Mesenteric fat pad (tissue), 1 donor: ENCODE measurements around the gene HACD2. TPM values are rescaled to one million over a fixed set of nuclear protein-coding genes. Genes with fewer than 3 reads are reported as not detected.
"Not testable (repeated sequence)": the region's sequence is repeated elsewhere in the genome, so short reads cannot be mapped to it uniquely, and the experiment has no call there.

Experiments used
- DNase-seq: peaks from one replicate; pipeline ENCODE4 v3.0.0-alpha.2; 2020; ENCODE audit warnings: low spot score
- total RNA-seq: library from RNA; stranded (reverse); fragmentation: NEBNext Ultra II Directional; extraction: Animal tissue kit (Norgen Biotek cat#: 25700); gene quantifications from one replicate; pipeline ENCODE4 v1.2.1, GENCODE V29; 2021
- donor health status: DM: yes; HTN: yes; CAD: no.

HACD2 gene
- total RNA-seq, 1 donor from 2014 or later: 39.0 TPM

- no peak for DNase-seq
Measured at GRCh38 chr3:123613543-123613942, 28.7 kb upstream of the HACD2 start.

- not testable (repeated sequence) for DNase-seq
Measured at GRCh38 chr3:123611674-123612073, 26.8 kb upstream of the HACD2 start.

GRCh38 chr3:123611082-123611481, 26.2 kb upstream of the HACD2 start:
- DNase-seq: no peak

GRCh38 chr3:123610331-123610730, 25.5 kb upstream of the HACD2 start:
- DNase-seq: no peak

GRCh38 chr3:123609063-123609462, 24.2 kb upstream of the HACD2 start:
- no peak for DNase-seq

GRCh38 chr3:123608263-123608937, 23.5 kb upstream of the HACD2 start:
- no peak for DNase-seq

DNA sequence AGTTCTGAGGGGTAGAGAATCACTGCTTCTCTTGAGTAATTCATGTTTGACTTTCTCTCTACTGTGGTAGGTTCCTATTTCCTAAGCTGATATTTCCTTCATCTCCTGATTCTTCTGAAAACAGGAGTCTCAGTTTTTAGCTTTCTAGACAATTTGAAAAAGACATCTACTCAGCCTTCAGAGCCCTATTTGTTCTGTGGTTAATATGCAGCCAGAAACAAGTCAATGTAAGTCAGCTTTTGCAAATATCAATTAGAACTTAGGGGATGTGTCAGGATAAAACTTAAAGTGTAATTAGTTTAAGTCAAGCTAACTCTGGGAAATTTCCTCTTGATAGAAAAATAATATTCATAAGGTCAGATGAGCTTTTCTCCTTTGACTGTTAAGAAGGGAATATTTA, 21.7 kb upstream of the HACD2 start:
- no peak for DNase-seq

DNA sequence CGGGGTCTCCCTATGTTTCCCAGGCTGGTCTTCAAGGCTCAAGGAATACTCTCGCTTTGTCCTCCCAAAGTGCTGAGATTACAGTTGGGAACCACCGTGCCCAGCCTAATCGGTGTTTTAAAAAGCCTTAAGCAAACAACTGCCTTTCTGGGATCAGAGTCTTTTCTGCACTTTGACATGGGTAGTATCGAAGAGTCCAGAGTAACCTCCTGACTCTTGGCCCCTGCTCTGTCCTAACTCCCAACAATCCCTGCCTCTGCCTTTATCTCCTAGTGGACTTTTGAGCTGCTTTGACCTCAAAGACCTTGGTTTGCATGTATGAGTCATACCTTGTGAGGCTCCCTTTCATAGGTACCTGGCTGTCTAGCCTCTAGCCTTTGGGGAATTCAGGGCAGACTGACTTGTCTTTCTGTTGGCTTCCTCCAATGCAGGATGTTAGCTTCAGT, 21.0 kb upstream of the HACD2 start:
- no peak for DNase-seq

- not testable (repeated sequence) for DNase-seq
Measured at GRCh38 chr3:123603153-123603552, 18.3 kb upstream of the HACD2 start.

- DNase-seq: no peak
Measured at GRCh38 chr3:123602325-123602724, 17.5 kb upstream of the HACD2 start.

GRCh38 chr3:123600863-123601262, 16.0 kb upstream of the HACD2 start:
- DNase-seq: not testable (repeated sequence)

DNA sequence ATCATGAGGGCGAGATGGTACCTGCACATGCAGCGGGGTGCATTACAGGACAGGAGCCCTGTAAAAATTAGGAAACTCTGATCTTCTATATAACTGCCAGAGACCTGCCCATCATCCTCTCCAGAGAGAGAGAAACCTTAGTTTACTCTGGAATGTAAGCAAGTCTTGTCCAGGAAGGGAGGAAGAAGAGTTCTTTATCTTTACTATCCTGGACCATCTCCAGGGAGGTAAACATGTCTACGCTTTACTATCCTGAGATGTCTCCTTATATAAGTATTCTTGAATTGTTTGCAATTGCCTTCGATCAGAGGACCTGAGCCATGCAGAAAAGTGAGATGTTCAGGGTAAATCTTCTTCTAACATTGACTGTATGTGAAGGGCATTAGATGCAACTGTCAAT, 12.7 kb upstream of the HACD2 start:
- no peak for DNase-seq

GRCh38 chr3:123595396-123596180, 10.7 kb upstream of the HACD2 start:
- no peak for DNase-seq

- no peak for DNase-seq
Measured at GRCh38 chr3:123593381-123593780, 8.5 kb upstream of the HACD2 start.

GRCh38 chr3:123590685-123591450, 6.0 kb upstream of the HACD2 start:
- DNase-seq: no peak

DNA sequence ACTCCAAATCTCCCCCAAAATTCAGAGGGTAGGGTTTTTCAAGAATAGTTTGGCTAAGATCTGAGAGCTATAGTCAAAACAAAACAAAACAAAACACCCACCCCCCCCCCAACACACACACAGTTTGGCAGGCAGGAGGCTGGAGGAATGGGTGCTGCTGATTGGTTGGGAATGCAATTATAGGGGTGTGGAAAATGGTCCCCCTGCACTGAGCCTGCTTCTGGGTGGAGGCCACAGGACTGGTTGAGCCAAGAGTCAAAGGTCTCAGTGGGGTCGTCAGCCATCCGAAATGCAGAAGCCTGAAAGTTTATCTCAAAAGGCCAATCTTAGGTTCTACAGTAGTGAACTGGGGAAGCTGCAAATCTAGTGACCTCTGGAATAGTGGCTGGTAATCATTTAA, 2.5 kb upstream of the HACD2 start:
- DNase-seq: no peak

DNA sequence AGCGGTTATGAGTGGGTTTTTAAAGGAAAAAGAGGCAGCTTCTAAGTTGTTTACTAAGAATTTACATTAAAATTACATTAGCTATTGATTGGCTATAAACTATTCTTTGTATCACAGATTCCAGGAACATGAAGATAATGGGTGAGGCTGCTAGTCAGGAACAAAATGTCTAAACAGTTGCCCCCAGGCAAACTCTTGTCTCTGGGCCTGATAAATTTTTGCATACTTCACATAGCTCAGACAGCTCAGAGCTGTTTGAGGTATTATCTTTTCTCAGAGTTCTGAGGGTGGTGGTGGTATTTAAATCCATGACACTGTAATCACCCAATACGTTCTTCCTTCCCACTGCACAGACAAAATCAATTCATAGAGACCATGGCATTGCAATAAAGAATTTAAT, 2.1 kb upstream of the HACD2 start:
- no peak for DNase-seq

DNA sequence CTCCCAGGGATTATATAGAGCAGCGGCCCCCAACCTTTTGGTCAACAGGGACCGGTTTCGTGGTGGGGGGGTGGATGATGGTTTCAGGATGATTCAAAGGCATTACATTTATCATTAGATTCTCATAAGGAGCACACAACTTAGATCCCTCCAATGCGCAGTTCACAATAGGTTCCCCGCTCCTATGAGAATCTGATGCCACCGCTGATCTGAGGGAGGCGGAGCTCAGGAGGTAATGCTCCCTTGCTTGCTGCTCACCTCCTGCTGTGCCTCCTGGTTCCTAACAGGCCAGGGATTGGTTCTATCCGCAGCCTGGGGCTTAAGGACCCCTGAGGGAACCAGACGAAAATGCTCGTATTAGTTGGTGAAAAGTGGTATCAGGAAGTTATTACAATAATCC, 1.3 kb upstream of the HACD2 start:
- DNase-seq: no peak

DNA sequence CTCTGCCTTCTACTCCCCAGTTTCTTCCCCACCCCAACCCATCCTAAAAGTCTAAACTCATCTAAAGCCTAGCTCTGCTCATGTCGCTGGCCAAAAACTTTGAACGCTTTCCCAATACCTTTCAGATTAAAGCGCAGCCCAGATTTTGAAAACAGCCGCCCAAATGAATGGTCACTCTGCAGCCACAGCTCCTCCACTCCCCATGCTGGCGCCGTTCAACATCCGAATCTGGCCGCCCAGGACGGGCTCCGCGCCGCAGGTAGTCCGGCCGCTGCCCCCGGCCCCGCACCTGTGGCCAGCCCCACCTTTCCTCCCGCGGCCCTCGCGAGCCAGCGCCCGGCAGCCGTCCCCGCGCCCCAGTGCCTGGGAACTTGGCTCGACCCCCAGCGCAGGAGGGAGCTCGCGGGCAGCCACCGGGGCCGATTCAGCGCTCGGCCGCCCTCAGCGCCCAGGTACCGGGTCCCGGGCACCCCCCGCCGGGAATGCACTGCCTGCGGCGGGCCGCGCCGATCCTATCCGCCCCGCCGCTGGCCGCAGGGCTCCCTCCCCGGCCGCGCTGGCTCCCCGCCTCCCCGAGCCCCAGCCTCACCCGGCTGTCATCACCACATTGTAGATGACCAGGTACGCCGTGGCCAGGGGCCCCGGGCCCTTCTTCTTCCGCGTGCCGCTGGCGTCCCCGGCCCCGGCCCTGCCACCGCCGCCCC, 417 bp downstream of the HACD2 start:
- DNase-seq: no peak

DNA sequence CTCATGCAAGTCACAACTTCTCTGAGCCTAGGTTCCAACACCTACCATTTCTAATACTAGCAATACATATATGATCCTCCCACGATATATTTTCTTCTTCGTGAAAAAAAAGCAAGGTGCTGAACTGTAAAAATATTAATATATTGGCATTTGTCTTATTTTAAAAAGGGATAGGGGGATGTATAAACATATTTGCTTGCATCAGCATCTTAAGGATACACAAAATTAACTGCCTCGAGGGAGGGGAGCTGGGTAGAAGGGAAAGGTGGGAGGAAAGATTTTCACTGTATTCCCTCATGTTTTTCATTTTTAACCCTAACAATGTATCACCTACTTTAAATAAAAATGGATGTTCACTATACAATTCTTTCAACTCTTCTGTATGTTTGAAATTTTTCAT, 1.3 kb downstream of the HACD2 start:
- no peak for DNase-seq

- DNase-seq: no peak
Measured at GRCh38 chr3:123582315-123582714, 2.5 kb downstream of the HACD2 start.
